Trophoblast cell (in vitro differentiated cells and primary cell): ENCODE data around the gene DNAAF3.

Experiments used
- DNase-seq, 2 donors: peaks; one replicate each; pipeline ENCODE4 v3.0.0-alpha.2; 2016
- H2AFZ ChIP-seq: 2 replicates; pipeline ENCODE4 v1.6.1; 2013; ENCODE audit warnings: low read length, moderate library complexity, mild to moderate bottlenecking; ENCODE audit not compliant: insufficient read depth, poor library complexity
- H2AK5ac ChIP-seq: 2 replicates; pipeline ENCODE4 v1.6.1; 2013; ENCODE audit warnings: mild to moderate bottlenecking, low read length
- H2BK120ac ChIP-seq: 2 replicates; pipeline ENCODE4 v1.6.1; 2013; ENCODE audit warnings: low read length, mild to moderate bottlenecking, moderate library complexity; ENCODE audit not compliant: insufficient read depth, poor library complexity
- H2BK12ac ChIP-seq: 2 replicates; pipeline ENCODE4 v1.6.1; 2013; ENCODE audit warnings: mild to moderate bottlenecking, low read length, moderate library complexity
- H2BK5ac ChIP-seq: 2 replicates; pipeline ENCODE4 v1.6.1; 2013; ENCODE audit warnings: low read length, low read depth, moderate library complexity, mild to moderate bottlenecking; ENCODE audit not compliant: poor library complexity
- H3K14ac ChIP-seq: 2 replicates; pipeline ENCODE4 v1.6.1; 2013; ENCODE audit warnings: mild to moderate bottlenecking, low read length
- H3K18ac ChIP-seq: 2 replicates; pipeline ENCODE4 v1.6.1; 2013; ENCODE audit warnings: mild to moderate bottlenecking, low read length
- H3K23ac ChIP-seq: 2 replicates; pipeline ENCODE4 v1.6.1; 2013; ENCODE audit warnings: low read length
- H3K27ac ChIP-seq: 2 replicates; pipeline ENCODE4 v1.5.1; 2013; ENCODE audit warnings: low read depth, mild to moderate bottlenecking, inconsistent platforms, low read length, moderate library complexity
- H3K27me3 ChIP-seq: 2 replicates; pipeline ENCODE4 v1.6.1; 2013; ENCODE audit warnings: inconsistent platforms, mild to moderate bottlenecking, low read length, moderate library complexity; ENCODE audit not compliant: insufficient read depth
- H3K36me3 ChIP-seq, 2 experiments: 1 replicate in 1 of 2; 2 replicates in 1 of 2; pipeline ENCODE4 v1.6.1; 2013; ENCODE audit warnings: low read length in 2 of 2, mild to moderate bottlenecking in 2 of 2, moderate library complexity in 1 of 2; ENCODE audit not compliant: insufficient read depth in 2 of 2, control insufficient read depth in 1 of 2
- H3K4ac ChIP-seq: 2 replicates; pipeline ENCODE4 v1.6.1; 2013; ENCODE audit warnings: low read depth, mild to moderate bottlenecking, low read length, moderate library complexity
- H3K4me1 ChIP-seq, 2 experiments: 1 replicate in 1 of 2; 2 replicates in 1 of 2; pipeline ENCODE4 v1.6.1; 2013; ENCODE audit warnings: low read length in 2 of 2, mild to moderate bottlenecking in 2 of 2, moderate library complexity in 1 of 2; ENCODE audit not compliant: insufficient read depth in 2 of 2, control insufficient read depth in 1 of 2
- H3K4me2 ChIP-seq: 2 replicates; pipeline ENCODE4 v1.6.1; 2013; ENCODE audit warnings: inconsistent platforms, mild to moderate bottlenecking, low read length, moderate library complexity
- H3K4me3 ChIP-seq: 2 replicates; pipeline ENCODE4 v1.5.1; 2013; ENCODE audit warnings: mild to moderate bottlenecking, low read depth, low read length, inconsistent platforms
- H3K79me1 ChIP-seq: one replicate; pipeline ENCODE4 v1.6.1; 2013; ENCODE audit warnings: low read length
- H3K79me2 ChIP-seq: 2 replicates; pipeline ENCODE4 v1.6.1; 2013; ENCODE audit warnings: low read length, mild to moderate bottlenecking; ENCODE audit not compliant: control insufficient read depth, insufficient read depth, poor library complexity
- H3K9ac ChIP-seq: 2 replicates; pipeline ENCODE4 v1.6.1; 2013; ENCODE audit warnings: mild to moderate bottlenecking, low read length
- H3K9me3 ChIP-seq: 2 replicates; pipeline ENCODE4 v1.6.1; 2013; ENCODE audit warnings: low read depth, mild to moderate bottlenecking, control low read depth, inconsistent platforms, low read length; ENCODE audit not compliant: insufficient read depth
- H4K12ac ChIP-seq: 2 replicates; pipeline ENCODE4 v1.6.1; 2013; ENCODE audit warnings: low read depth, mild to moderate bottlenecking, low read length, moderate library complexity
- H4K8ac ChIP-seq: 2 replicates; pipeline ENCODE4 v1.6.1; 2013; ENCODE audit warnings: low read depth, mild to moderate bottlenecking, low read length, moderate library complexity
- H4K91ac ChIP-seq: one replicate; pipeline ENCODE4 v1.6.1; 2013; ENCODE audit warnings: low read depth, mild to moderate bottlenecking, low read length, moderate library complexity
- WGBS: extraction: QIAGEN DNeasy Blood & Tissue Kit; methylation state at CpG from one replicate; pipeline ENCODE4 v1.1.7; 2013; ENCODE audit warnings: missing lambda C conversion rate; ENCODE audit not compliant: insufficient read length, insufficient coverage; ENCODE audit errors: extremely low coverage; 5-methylcytosine and 5-hydroxymethylcytosine counted together

The DNAAF3 gene

DNA sequence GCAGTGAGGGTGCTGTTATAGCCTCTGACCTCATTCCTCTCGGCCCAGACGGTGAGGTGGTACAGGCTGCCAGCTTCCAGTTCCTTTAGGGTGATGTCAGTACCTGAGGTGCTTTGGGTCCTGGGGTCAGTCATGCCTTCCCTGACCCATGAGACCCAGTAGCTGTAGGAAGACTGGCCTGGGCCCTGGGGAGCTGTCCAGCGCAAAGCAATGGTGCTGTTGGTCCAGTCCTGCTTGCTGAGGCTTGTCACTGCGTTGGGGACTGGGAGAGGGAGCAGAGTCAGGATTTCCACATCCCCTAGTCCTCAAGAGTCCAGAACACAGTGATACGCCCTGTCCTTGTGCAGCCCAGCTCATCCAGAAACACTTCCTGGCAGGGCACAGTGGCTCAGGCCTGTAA lies 32.2 kb upstream of the DNAAF3 start:
- H3K36me3 ChIP-seq: no peaks in the 10 kb centered on the region

GRCh38 chr19:55197528-55197927 lies 31.1 kb upstream of the DNAAF3 start:
- Histone ChIP-seq H3K79me2 (no peaks in the 10 kb centered on the region), H3K4me3 (no peak overlapping the region), H3K9me3 (no peaks in the 10 kb centered on the region), H3K27ac (no peak overlapping the region), H4K8ac (no peak overlapping the region), H2AK5ac (no peak overlapping the region), H4K12ac (no peak overlapping the region), H3K9ac (no peak overlapping the region), H3K36me3 (no peaks in the 10 kb centered on the region), H3K14ac (no peak overlapping the region), H3K4ac (no peak overlapping the region), H2BK120ac (no peak overlapping the region), H3K18ac (no peak overlapping the region), H2BK5ac (no peak overlapping the region), H2AFZ (no peak overlapping the region), H2BK12ac (no peak overlapping the region), H3K4me2 (no peak overlapping the region), H3K27me3 (no peaks in the 10 kb centered on the region), H3K4me1 (no peaks in the 10 kb centered on the region), H3K23ac (no peak overlapping the region), H3K79me1 (no peaks in the 10 kb centered on the region), H4K91ac (no peak overlapping the region)
- DNase-seq: peak in 1 of 2 donors; percentile 22
- WGBS: no CpG with 5 or more reads among the region's 4 CpGs

More for the DNA sequence above, 32.2 kb upstream of the DNAAF3 start:
- Histone ChIP-seq H3K4me2 (no peak overlapping the region), H3K27ac (no peak overlapping the region), H3K18ac (no peak overlapping the region), H3K27me3 (no peaks in the 10 kb centered on the region), H4K12ac (no peak overlapping the region), H3K9ac (no peak overlapping the region), H3K79me2 (no peaks in the 10 kb centered on the region), H3K14ac (no peak overlapping the region), H2AK5ac (no peak overlapping the region), H3K23ac (no peak overlapping the region), H2BK12ac (no peak overlapping the region), H3K9me3 (no peaks in the 10 kb centered on the region), H3K79me1 (no peaks in the 10 kb centered on the region), H2BK120ac (no peak overlapping the region), H2AFZ (no peak overlapping the region), H3K4ac (no peak overlapping the region), H3K4me1 (no peaks in the 10 kb centered on the region), H2BK5ac (no peak overlapping the region), H4K91ac (no peak overlapping the region), H4K8ac (no peak overlapping the region), H3K4me3 (no peak overlapping the region)
- no peak for DNase-seq
- no CpG with 5 or more reads among the region's 5 CpGs for WGBS

- Histone ChIP-seq H3K27ac (no peak overlapping the region), H3K9ac (no peak overlapping the region), H3K27me3 (no peaks in the 10 kb centered on the region), H3K14ac (no peak overlapping the region), H2AFZ (no peak overlapping the region), H3K9me3 (no peaks in the 10 kb centered on the region), H3K4me1 (no peaks in the 10 kb centered on the region), H3K79me2 (no peaks in the 10 kb centered on the region), H2BK120ac (no peak overlapping the region), H2AK5ac (no peak overlapping the region), H3K4ac (no peak overlapping the region), H2BK12ac (no peak overlapping the region), H3K36me3 (no peaks in the 10 kb centered on the region), H3K23ac (no peak overlapping the region), H3K4me3 (no peak overlapping the region), H4K8ac (no peak overlapping the region), H4K12ac (no peak overlapping the region), H3K79me1 (no peaks in the 10 kb centered on the region), H3K4me2 (no peak overlapping the region), H3K18ac (no peak overlapping the region), H2BK5ac (no peak overlapping the region), H4K91ac (no peak overlapping the region)
- DNase-seq: no peak
- WGBS: 100% methylated on average over 1 of the region's 10 CpGs
These were observed 30.4 kb upstream of the DNAAF3 start for GRCh38 chr19:55196803-55197202.

- Histone ChIP-seq H3K9ac (no peak overlapping the region), H3K4me1 (no peaks in the 10 kb centered on the region), H2AK5ac (no peak overlapping the region), H2BK12ac (no peak overlapping the region), H4K12ac (no peak overlapping the region), H2AFZ (no peak overlapping the region), H3K27me3 (no peaks in the 10 kb centered on the region), H3K14ac (no peak overlapping the region), H3K4me2 (no peak overlapping the region), H2BK5ac (no peak overlapping the region), H3K36me3 (no peaks in the 10 kb centered on the region), H3K79me2 (no peaks in the 10 kb centered on the region), H3K79me1 (no peaks in the 10 kb centered on the region), H3K4me3 (no peak overlapping the region), H3K4ac (no peak overlapping the region), H3K23ac (no peak overlapping the region), H2BK120ac (no peak overlapping the region), H3K9me3 (no peaks in the 10 kb centered on the region), H4K91ac (no peak overlapping the region), H3K18ac (no peak overlapping the region), H3K27ac (no peak overlapping the region), H4K8ac (no peak overlapping the region)
- no peak for DNase-seq
- no CpG with 5 or more reads among the region's 12 CpGs for WGBS
These were observed 27.1 kb upstream of the DNAAF3 start for GRCh38 chr19:55193481-55193880.
